Type B pancreatic cell (in vitro differentiated cells): ENCODE results near the gene FAM120A. TPM values are rescaled to one million over a fixed set of nuclear protein-coding genes. Genes with fewer than 3 reads are reported as not detected.

ENCODE experiments used
- DNase-seq: peaks from one replicate; pipeline ENCODE4 v3.0.0; 2021; ENCODE audit warnings: mixed read lengths; ENCODE audit not compliant: unreplicated experiment; ENCODE audit errors: extremely low spot score
- H3K27ac Mint-ChIP-seq: 2 replicates; pipeline ENCODE4 v1.8.0; 2021; ENCODE audit warnings: mild to moderate bottlenecking, mixed read lengths
- H3K27me3 Mint-ChIP-seq: 2 replicates; pipeline ENCODE4 v1.8.0; 2021; ENCODE audit warnings: mixed read lengths
- H3K36me3 Mint-ChIP-seq: 2 replicates; pipeline ENCODE4 v1.8.0; 2021; ENCODE audit warnings: mixed read lengths
- H3K4me1 Mint-ChIP-seq: one replicate; pipeline ENCODE4 v1.8.0; 2021; ENCODE audit warnings: mixed read lengths; ENCODE audit not compliant: unreplicated experiment
- H3K4me3 Mint-ChIP-seq: 2 replicates; pipeline ENCODE4 v1.8.0; 2021; ENCODE audit warnings: mild to moderate bottlenecking, mixed read lengths
- H3K9me3 Mint-ChIP-seq: 2 replicates; pipeline ENCODE4 v1.8.0; 2021; ENCODE audit warnings: mixed read lengths
- CTCF ChIP-seq: fragments of 200-600 bp; sonication (generic); conservative IDR thresholded peaks from 2 replicates; pipeline ENCODE4 v1.5.0; 2021; ENCODE audit warnings: antibody characterized with exemption, mild to moderate bottlenecking
- total RNA-seq: library from RNA; stranded (reverse); gene quantifications from 2 replicates; pipeline ENCODE4 v1.2.1, GENCODE V29; 2021; ENCODE audit warnings: low replicate concordance

The FAM120A gene
- total RNA-seq, 1 donor from 2014 or later, result 72.5 TPM

- no peak for DNase-seq
- Mint-ChIP-seq H3K36me3 (peaks cover 13% of the 10 kb centered on the region), H3K9me3 (no peaks in the 10 kb centered on the region), H3K27me3 (no peaks in the 10 kb centered on the region), H3K4me3 (peak overlapping the region; percentile 53), H3K4me1 (peaks cover 72% of the 10 kb centered on the region), H3K27ac (peak overlapping the region; percentile 19)
- TF ChIP-seq CTCF, result no peak
Observed at GRCh38 chr9:93466416-93467061, 15.1 kb downstream of the FAM120A start.

- Mint-ChIP-seq H3K27me3 (no peaks in the 10 kb centered on the region), H3K4me3 (no peak overlapping the region), H3K9me3 (no peaks in the 10 kb centered on the region), H3K27ac (peak overlapping the region; percentile 19), H3K36me3 (peaks cover 13% of the 10 kb centered on the region), H3K4me1 (peaks cover 72% of the 10 kb centered on the region)
- no peak for TF ChIP-seq CTCF
- DNase-seq, result no peak
Observed at GRCh38 chr9:93467062-93467416, 15.6 kb downstream of the FAM120A start.

DNA sequence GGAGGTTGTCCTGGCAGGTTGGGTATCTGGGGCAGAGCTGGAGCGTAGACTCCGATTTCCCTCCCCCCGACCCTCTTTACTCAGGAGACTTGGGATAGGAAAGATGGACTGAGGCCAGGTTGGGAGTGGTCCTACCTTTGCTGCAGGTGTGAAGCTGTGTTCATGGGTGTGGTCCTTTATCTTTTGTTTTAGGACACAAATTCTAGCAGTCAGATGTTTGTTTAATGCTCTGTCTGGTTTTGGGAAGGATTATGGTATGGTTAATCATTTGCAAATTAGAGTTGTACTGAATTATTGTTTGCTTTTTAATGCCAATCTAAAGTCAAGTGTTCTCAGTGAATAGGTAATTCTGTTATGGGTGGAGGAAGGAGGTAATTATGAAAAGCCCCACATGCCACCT lies 16.0 kb downstream of the FAM120A start:
- peaks cover 71% of the 10 kb centered on the region for H3K4me1 Mint-ChIP-seq
- H3K27ac Mint-ChIP-seq, result peak overlapping the region; percentile 19
- H3K27me3 Mint-ChIP-seq, result no peaks in the 10 kb centered on the region
- no peak for DNase-seq
- TF ChIP-seq CTCF, result no peak
- H3K36me3 Mint-ChIP-seq, result peaks cover 15% of the 10 kb centered on the region
- no peaks in the 10 kb centered on the region for H3K9me3 Mint-ChIP-seq
- peak overlapping the region; percentile 6 for H3K4me3 Mint-ChIP-seq

DNA sequence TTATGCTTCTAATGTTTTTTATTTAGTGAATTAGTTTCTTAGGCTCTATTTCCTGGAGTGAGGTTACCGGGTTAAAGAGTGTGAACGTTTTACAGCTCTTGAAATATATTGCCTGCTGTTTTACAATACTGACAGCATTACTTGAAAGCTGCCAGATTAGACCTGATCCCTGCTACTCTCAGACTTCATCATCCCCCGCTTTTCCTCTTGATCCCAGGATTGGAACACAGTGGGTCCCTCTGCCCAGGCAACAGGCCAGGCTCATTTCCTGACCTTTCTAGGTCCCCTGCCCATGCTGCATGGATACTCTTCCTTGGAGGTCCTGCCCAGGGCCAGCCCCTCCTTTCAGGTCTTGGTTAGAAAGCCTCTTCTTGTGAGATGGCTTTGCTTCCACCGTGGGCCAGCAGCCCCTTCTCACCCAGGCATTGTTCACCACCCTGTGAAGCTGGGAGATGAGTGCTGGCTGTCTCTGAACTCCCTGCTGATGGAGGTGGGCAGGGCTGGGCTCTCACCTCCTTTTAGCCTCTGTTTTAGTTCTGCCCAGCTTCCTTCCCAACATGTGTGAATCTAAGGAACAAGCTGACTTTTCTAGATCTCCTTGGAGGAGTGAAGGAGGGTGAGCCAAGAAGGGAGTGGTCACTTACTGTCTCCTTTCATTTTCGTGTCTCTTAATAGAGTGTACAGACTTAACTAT lies 17.4 kb downstream of the FAM120A start:
- Mint-ChIP-seq H3K4me1 (peaks cover 60% of the 10 kb centered on the region), H3K27me3 (no peaks in the 10 kb centered on the region), H3K4me3 (peak overlapping the region; percentile 35), H3K27ac (peak overlapping the region; percentile 22), H3K36me3 (peaks cover 12% of the 10 kb centered on the region), H3K9me3 (no peaks in the 10 kb centered on the region)
- no peak for DNase-seq
- no peak for TF ChIP-seq CTCF

DNA sequence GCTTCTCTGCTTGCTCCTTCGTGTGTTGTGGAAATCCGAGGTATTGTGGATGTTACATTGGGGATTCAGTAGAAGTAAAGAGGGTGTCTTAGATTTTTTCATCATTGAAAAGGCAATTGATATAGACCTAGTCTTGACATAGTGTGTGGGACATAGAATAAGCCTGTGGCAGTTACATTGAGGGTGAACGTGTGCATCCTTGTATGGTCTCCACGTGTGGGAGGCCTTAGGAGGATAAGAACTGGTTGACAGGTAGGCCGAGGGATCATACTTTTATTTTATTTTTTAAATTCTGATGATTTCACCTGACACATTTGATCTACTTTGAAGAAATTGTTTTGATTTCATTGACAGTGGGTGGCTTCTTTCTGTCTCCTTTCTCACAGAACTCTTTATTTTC lies 18.9 kb downstream of the FAM120A start:
- DNase-seq, result no peak
- Mint-ChIP-seq H3K4me3 (peak overlapping the region; percentile 5), H3K27ac (no peak overlapping the region), H3K36me3 (peaks cover 12% of the 10 kb centered on the region), H3K27me3 (no peaks in the 10 kb centered on the region), H3K4me1 (peaks cover 46% of the 10 kb centered on the region), H3K9me3 (no peaks in the 10 kb centered on the region)
- TF ChIP-seq CTCF, result no peak
